HG03175 (cell line): Measurements from ENCODE around the gene HGF.
"Not testable (repeated sequence)": the region's sequence is repeated elsewhere in the genome, so short reads cannot be mapped to it uniquely, and the experiment has no call there.

Experiments used
- ATAC-seq: cut with Tn5 transposase; IDR thresholded peaks from one replicate; pipeline ENCODE4 v1.9.1; 2021; ENCODE audit warnings: mild to moderate bottlenecking, moderate library complexity; ENCODE audit not compliant: unreplicated experiment

Gene HGF

DNA sequence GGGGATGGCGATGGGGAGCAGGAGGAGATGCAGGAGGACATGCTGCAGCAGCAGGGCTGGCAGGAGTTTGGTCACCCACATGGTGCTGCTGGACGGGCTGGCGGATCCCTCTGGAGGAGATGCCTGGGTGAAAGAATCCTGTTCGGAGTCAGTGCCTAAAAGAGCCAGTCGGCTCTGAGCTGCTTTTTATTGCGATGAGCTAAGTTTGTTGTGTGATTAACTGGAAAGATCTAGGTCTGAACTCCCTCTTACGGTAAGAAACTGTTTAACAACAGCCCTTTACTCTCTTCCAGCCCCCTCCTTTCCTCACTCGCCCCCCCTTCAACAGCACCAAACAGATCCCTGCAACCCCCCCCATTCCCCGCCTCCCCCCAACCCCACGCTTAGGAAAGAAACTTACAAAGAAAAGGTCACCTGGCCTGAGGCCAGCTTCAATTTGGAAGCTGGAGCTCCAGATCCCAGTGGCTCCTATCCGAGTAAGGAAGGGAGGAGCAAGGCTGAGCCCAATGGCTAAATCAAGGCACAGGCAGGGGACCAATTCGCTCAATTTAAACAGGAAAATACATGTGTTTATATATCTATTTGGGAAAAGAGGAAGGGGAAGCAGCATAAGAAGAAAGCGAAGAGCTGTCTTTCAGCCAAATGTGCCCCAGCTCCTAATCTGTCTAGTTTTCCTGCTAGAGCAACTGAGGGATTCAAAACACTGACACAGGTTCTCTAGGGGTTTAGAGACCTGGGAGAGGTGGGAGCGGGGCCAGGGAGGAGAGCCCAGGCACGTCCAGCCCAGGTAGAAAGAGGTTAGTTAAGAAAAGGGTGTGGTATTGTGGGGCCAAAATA lies at the start of gene HGF:
HGF (minus strand) TSS at position 157 of the 837 bp plus-strand sequence; CDS start at position 81, 76 bp downstream.
- ATAC-seq = no peak

GRCh38 chr7:81816312-81816711 lies 46.5 kb upstream of the HGF start:
- ATAC-seq = no peak

DNA sequence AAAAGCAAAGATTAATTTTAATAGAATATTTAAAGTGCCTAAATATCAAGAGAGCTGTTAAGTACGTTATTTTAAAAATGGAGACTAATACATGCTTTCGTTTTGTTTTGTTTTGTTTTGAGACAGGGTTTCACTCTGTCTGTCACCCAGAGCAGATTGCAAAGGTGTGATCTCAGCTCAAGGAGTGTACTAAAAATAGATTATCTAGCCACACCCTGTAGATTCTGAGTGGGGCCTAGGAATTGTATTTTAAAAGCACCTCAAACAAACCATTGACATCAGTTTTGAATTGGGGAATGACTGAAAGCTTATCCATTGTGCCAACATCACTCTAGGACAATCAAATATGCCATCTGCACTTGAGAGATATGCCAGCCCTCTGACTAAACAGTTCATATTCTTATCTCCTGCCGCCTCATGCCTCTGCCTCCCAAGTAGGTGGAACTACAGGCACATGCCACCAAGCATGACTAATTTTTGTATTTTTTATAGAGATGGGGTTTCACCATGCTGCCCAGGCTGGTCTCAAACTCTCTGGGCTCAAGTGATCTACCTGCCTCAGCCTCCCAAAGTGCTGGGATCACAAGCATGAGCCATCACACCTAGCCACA lies 43.1 kb upstream of the HGF start:
- peak; percentile 75 for ATAC-seq

DNA sequence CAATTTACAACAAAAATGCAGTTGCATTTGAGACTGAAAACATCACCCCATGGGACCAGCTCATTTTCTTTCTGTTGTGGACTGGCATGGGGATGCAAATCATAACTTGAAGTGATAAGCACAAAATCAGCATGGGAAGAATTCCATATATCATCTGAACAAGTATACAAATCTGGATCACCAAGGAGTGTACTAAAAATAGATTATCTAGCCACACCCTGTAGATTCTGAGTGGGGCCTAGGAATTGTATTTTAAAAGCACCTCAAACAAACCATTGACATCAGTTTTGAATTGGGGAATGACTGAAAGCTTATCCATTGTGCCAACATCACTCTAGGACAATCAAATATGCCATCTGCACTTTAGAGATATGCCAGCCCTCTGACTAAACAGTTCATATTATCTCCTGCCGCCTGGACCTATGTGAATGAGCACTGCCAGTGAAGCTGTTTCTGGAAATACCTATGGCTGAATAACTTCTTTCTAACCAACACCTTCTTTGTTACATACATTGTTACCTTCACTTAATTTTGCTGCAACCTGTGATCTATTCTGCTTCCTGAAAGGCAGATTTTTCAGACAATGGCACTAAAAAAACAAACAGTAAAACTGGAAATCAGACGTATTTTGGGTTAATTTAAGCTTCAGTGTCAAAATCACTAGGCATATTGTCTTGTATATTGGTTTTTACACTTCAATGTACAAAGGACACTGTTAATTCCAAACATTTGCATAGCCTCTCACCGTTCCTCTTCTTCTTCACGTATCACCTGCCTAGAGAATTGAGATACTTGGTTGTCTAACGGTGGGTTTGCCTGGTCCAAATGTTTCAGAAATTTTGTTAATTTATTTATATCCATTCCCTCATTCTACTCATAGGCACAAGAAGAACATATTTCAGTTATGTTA lies 42.4 kb upstream of the HGF start:
- ATAC-seq = no peak

GRCh38 chr7:81810476-81811155 lies 40.8 kb upstream of the HGF start:
- no peak for ATAC-seq

DNA sequence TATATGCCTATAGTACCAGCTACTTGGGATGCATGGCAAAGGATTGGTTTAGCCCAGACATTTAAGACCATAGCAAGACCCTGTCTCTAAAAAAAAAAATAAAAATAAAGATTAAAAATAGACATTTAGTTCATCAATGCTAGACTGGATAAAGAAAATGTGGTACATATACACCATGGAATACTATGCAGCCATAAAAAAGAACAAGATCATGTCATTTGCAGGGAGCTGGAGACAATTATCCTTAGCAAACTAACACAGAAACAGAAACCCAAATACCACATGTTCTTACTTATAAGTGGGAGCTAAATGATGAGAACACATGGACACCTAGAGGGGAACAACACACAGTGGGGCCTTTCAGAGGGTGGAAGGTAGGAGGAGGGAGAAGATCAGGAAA lies 38.5 kb upstream of the HGF start:
- ATAC-seq = not testable (repeated sequence)

DNA sequence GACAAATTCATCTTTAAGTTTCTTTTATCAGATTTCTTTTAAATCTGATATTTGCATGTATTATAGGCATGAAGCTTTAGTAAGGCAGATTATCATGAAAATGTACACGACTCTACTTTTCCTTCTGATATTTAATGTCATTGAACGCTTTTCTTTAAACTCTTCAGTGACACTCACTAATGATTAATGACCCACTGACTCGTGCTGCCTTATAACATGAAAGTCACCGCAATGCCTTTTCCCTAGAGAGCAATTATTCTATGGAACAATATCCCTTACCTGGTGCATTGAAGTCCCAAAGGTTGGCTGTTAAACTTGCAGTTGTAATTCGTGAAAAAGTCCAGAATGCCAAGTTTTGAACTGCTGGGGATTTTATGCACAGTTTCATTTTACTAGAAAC lies 33.4 kb upstream of the HGF start:
- no peak for ATAC-seq

- ATAC-seq = no peak
These were observed 32.4 kb upstream of the HGF start for GRCh38 chr7:81802251-81802650.

DNA sequence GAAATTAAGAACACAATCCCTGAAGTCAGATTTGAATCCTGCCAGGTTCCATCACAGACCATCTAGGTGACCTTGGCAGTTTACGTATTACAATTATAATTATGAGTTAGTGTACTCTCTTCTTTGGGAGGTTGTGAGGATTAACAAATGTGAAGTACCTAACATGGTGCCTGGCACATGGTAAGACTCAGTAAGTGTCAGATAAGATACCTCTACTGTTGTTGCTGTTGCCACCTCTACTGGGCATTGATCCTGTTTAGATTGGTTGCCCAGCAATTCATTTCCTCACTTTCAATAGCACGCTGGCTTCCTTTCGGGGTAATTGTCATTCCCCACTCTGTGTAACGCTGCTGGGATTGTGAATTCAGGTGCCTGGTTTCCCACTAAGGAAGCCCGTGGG lies 31.7 kb upstream of the HGF start:
- no peak for ATAC-seq

- no peak for ATAC-seq
These were observed 22.0 kb upstream of the HGF start for GRCh38 chr7:81791568-81792518.

DNA sequence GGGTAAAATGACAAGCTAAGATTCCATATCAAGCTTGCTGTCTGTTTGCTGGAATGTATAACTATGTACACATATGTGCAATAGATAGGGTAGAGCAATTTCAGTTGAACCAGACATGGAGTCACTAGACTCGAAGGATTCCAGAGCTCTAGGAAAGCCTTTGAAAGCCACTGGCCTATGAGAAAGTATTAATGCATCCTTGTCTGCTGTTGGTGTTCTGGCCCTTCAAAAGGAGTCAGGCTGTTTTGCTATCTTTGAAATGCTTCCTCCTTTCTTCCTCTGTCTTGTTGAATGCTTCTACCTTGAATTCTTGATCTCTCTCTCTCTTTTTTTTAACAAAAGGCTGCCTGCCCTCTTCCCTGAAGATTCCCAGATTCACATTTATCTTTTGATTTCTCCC lies 20.8 kb upstream of the HGF start:
- no peak for ATAC-seq

DNA sequence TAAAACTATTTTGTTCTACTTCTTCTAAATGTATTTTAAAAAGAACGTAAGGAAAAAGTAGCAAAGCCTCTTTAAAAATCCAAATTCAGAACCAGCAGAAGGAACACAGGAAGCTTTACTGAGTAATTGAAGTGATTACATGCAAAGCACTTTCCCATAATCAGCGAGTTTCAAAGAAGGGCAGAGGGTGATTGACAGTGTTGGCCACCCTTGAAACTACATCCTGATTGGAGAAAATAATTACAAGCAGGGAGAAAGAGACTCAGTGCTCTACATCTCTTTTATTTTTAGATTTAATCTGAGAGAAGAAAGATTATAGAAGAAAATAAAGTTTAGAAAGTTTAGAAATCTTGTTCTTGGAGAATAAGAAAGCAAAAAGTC lies 20.3 kb upstream of the HGF start:
- ATAC-seq = no peak

DNA sequence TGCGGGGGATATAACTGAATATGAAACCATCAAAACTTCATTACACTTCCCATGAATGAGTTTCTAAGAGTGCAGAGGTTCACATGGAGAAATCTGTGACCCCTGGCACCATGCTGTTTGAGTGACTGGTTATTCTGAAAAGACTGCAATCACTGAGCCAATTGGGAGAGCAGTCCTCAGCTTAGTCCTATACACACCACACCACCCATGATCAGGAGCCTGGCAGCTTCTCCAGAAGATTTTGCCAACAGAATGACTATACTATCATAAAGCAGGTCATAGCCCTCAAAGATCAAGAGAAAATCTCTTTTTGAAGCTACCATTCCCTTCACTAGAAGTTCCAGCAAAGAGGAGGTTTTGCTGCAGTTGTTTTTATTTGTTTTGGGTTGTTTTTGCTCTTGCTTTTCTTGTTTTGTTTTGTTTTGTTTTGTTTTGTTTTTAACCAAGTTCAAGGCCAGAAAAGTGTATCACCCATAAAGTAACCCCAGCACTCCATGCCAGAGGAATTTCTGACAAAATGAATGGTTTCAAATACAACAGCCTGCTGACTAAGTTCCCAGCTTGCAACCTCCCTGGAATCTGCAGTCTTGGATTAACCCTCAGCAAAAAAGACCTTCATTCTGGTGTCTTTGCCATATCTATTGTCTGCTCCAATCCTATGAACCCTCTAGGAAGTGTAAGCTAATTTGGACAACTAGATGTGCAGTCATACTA lies 19.7 kb upstream of the HGF start:
- ATAC-seq = no peak

GRCh38 chr7:81788246-81788645 lies 18.4 kb upstream of the HGF start:
- ATAC-seq = no peak

DNA sequence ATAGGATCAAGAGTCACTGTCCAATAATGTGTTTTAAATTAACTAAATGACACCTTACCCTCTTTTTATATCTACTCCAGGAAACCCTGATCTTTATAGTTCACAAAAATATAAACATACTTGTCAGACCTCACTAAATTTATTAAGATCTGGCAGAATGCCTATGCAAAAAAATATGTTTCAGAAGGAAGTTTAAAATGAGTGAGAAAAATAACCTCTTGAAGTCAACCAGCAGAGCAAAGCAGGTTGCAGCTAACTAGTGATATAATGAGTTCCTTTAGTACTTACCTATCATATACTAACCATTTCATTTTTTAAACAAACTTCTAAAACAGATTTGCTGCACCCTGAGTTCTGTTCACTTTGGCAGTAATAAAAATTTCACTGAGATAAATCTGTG lies 14.0 kb upstream of the HGF start:
- ATAC-seq = no peak

DNA sequence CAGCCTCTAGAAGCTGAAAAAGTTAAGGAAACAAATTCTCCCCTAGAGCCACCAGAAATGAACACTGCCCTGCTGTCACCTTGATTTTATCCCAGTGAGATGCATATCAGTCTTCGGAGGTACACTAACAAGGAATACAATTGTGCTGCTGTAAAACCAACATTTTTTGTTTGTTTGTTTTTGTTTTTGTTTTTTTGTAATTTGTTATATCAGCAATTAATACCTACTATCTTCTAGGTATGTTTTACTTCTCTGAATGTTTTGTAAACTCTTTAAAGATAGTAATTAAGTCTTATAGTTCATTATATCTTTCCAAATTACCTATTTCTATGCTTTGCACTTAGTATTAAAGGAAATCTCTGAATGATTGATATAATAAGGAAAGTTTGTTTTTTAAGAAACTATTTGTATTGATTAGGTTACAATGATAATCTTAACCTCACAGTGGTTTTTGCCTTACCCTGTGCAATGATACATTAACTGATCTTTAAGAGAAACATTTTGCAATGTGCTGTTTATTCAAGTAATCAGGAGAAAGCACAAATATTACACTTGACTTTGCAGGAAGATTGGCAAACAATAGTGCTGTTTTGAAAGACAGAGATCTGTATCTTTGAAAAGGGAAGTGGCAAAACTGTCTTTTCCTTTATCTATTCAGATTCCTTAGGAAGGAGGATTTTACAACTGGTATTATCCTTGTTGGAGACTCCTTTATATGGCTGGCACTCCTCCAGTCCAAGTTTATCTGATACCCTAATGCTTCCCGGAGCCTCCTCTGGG lies 11.3 kb upstream of the HGF start:
- no peak for ATAC-seq

DNA sequence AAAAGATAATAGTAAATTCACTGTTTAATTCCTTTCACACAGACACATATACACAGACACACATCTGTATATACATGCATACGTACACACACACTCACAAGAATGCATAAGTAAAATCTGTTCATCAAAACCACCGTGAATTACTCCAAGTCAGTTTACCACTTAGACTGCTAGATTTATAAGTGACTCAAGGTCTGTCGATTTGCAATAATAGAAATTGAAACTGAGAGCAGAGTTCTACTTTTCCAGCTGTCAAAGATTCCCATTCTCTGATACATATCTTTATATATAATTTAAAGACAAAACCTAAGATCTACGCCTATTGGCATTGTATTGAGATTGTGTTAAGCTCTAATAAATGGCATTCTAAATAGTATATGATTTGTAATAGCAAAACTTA lies 9.9 kb upstream of the HGF start:
- no peak for ATAC-seq

- ATAC-seq = no peak
These were observed 7.8 kb upstream of the HGF start for GRCh38 chr7:81777697-81778096.
